Measurements from ENCODE around the gene FOXP1.

GRCh38 chr3:71580636-71581456 lies 2.7 kb downstream of the FOXP1 start:
- TF ChIP-seq, protein P1, sequence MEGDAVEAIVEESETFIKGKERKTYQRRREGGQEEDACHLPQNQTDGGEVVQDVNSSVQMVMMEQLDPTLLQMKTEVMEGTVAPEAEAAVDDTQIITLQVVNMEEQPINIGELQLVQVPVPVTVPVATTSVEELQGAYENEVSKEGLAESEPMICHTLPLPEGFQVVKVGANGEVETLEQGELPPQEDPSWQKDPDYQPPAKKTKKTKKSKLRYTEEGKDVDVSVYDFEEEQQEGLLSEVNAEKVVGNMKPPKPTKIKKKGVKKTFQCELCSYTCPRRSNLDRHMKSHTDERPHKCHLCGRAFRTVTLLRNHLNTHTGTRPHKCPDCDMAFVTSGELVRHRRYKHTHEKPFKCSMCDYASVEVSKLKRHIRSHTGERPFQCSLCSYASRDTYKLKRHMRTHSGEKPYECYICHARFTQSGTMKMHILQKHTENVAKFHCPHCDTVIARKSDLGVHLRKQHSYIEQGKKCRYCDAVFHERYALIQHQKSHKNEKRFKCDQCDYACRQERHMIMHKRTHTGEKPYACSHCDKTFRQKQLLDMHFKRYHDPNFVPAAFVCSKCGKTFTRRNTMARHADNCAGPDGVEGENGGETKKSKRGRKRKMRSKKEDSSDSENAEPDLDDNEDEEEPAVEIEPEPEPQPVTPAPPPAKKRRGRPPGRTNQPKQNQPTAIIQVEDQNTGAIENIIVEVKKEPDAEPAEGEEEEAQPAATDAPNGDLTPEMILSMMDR (IDR thresholded peaks at IDR 0.05), result no peak
- no peak for TF ChIP-seq POLR2A (IDR thresholded peaks at IDR 0.05)
